NCI-H2196 (cell line): ENCODE measurements around the gene MMP17.

Experiments used
- DNase-seq: peaks from one replicate; lab custom pipeline; 2025; ENCODE audit not compliant: unreplicated experiment; lab: John Stamatoyannopoulos, UW

The MMP17 gene

GRCh38 chr12:131827961-131828534, at the start of gene MMP17:
Gene MMP17, plus strand, starts transcription at chr12:131828393. Its CDS starts 102 bp downstream, at chr12:131828495.
- peak; percentile 65 for DNase-seq

GRCh38 chr12:131779027-131779426, 49.2 kb upstream of the MMP17 start:
- DNase-seq: no peak

- no peak for DNase-seq
These were observed 46.1 kb upstream of the MMP17 start for GRCh38 chr12:131782061-131782460.

GRCh38 chr12:131783915-131784541, 44.2 kb upstream of the MMP17 start:
- no peak for DNase-seq

GRCh38 chr12:131784909-131785762, 43.1 kb upstream of the MMP17 start:
- DNase-seq: no peak

GRCh38 chr12:131785763-131786330, 42.3 kb upstream of the MMP17 start:
- no peak for DNase-seq

GRCh38 chr12:131786331-131786730, 41.9 kb upstream of the MMP17 start:
- no peak for DNase-seq

- no peak for DNase-seq
These were observed 41.0 kb upstream of the MMP17 start for GRCh38 chr12:131787143-131787660.

- no peak for DNase-seq
These were observed 40.1 kb upstream of the MMP17 start for GRCh38 chr12:131788070-131788469.

- no peak for DNase-seq
These were observed 38.6 kb upstream of the MMP17 start for GRCh38 chr12:131789638-131790037.

GRCh38 chr12:131793243-131794022, 34.8 kb upstream of the MMP17 start:
- DNase-seq: no peak

GRCh38 chr12:131794061-131794460, 34.1 kb upstream of the MMP17 start:
- no peak for DNase-seq

GRCh38 chr12:131794573-131794972, 33.6 kb upstream of the MMP17 start:
- DNase-seq: no peak

GRCh38 chr12:131795064-131795463, 33.1 kb upstream of the MMP17 start:
- no peak for DNase-seq

GRCh38 chr12:131795690-131796410, 32.3 kb upstream of the MMP17 start:
- no peak for DNase-seq

GRCh38 chr12:131796411-131796736, 31.8 kb upstream of the MMP17 start:
- no peak for DNase-seq

- no peak for DNase-seq
These were observed 31.2 kb upstream of the MMP17 start for GRCh38 chr12:131796754-131797587.

- no peak for DNase-seq
These were observed 30.6 kb upstream of the MMP17 start for GRCh38 chr12:131797588-131797934.

- no peak for DNase-seq
These were observed 29.0 kb upstream of the MMP17 start for GRCh38 chr12:131799195-131799594.
